Endodermal cell (in vitro differentiated cells): ENCODE measurements around the gene PALLD. TPM values are rescaled to one million over a fixed set of nuclear protein-coding genes. Genes with fewer than 3 reads are reported as not detected.

Experiments used
- DNase-seq: peaks from one replicate; pipeline ENCODE4 v3.0.0-alpha.2; 2017
- H3K27ac ChIP-seq: 2 replicates; pipeline ENCODE4 v1.5.1; 2013; ENCODE audit warnings: mild to moderate bottlenecking, low read depth, low read length, moderate library complexity
- H3K27me3 ChIP-seq: 2 replicates; pipeline ENCODE4 v1.6.1; 2013; ENCODE audit warnings: mild to moderate bottlenecking, low read length, moderate library complexity; ENCODE audit not compliant: insufficient read depth, control insufficient read depth, poor library complexity, severe bottlenecking
- H3K36me3 ChIP-seq: 2 replicates; pipeline ENCODE4 v1.7.0; 2013; ENCODE audit warnings: mild to moderate bottlenecking, low read length, moderate library complexity; ENCODE audit not compliant: control insufficient read depth, insufficient read depth
- H3K4me1 ChIP-seq: one replicate; pipeline ENCODE4 v1.7.0; 2013; ENCODE audit warnings: low read length; ENCODE audit not compliant: control insufficient read depth, insufficient read depth
- H3K4me3 ChIP-seq: 2 replicates; pipeline ENCODE4 v1.5.1; 2013; ENCODE audit warnings: mild to moderate bottlenecking, low read length, moderate library complexity
- H3K9ac ChIP-seq: 2 replicates; pipeline ENCODE4 v1.6.1; 2013; ENCODE audit warnings: mild to moderate bottlenecking, low read length, moderate library complexity; ENCODE audit not compliant: poor library complexity, severe bottlenecking; ENCODE audit errors: extremely low read depth
- H3K9me3 ChIP-seq: 2 replicates; pipeline ENCODE4 v1.6.1; 2013; ENCODE audit warnings: mild to moderate bottlenecking, low read length, moderate library complexity; ENCODE audit not compliant: control insufficient read depth
- H3K27ac Mint-ChIP-seq: 2 replicates; pipeline ENCODE4 v1.8.0; 2020; ENCODE audit warnings: mixed read lengths
- H3K27me3 Mint-ChIP-seq: 2 replicates; pipeline ENCODE4 v1.8.0; 2021; ENCODE audit warnings: mild to moderate bottlenecking, mixed read lengths; ENCODE audit not compliant: insufficient read depth
- H3K36me3 Mint-ChIP-seq: 2 replicates; pipeline ENCODE4 v1.8.0; 2020; ENCODE audit warnings: low read depth, mixed read lengths
- H3K4me1 Mint-ChIP-seq: 2 replicates; pipeline ENCODE4 v1.8.0; 2020; ENCODE audit warnings: mixed read lengths
- H3K4me3 Mint-ChIP-seq: 2 replicates; pipeline ENCODE4 v1.8.0; 2020; ENCODE audit warnings: mild to moderate bottlenecking, moderate library complexity, mixed read lengths
- H3K9me3 Mint-ChIP-seq: 2 replicates; pipeline ENCODE4 v1.8.0; 2020; ENCODE audit warnings: mild to moderate bottlenecking, mixed read lengths
- CTCF ChIP-seq: fragments of 200-600 bp; sonication (generic); conservative IDR thresholded peaks from 2 replicates; pipeline ENCODE4 v1.5.0; 2021; ENCODE audit warnings: antibody characterized with exemption, mild to moderate bottlenecking
- WGBS, 2 experiments: methylation state at CpG; one replicate each; pipeline versions ENCODE4 v1.1.5 to v1.1.7; 2013; ENCODE audit warnings: missing lambda C conversion rate in 2 of 2, mixed read lengths in 1 of 2; ENCODE audit not compliant: insufficient coverage in 1 of 2, insufficient read length in 1 of 2; 5-methylcytosine and 5-hydroxymethylcytosine counted together
- total RNA-seq, 2 donors: library from RNA; stranded (reverse); fragmentation: NEBNext Ultra II Directional in 1 of 2; extraction: Animal tissue kit (Norgen Biotek cat#: 25700) in 1 of 2; gene quantifications; 2 replicates in 1 of 2; 3 replicates in 1 of 2; pipeline ENCODE4 v1.2.1, GENCODE V29; 2021

Gene PALLD
- total RNA-seq, 2 donors from 2014 or later = 51.8 to 86.7 TPM

- H3K27me3 ChIP-seq = no peaks in the 10 kb centered on the region
- WGBS, 2 experiments = 100% methylated on average over 2 of the region's 2 CpGs; no CpG with 5 or more reads in 1 of the 2 experiments
- Mint-ChIP-seq H3K27ac (no peak overlapping the region), H3K27me3 (no peaks in the 10 kb centered on the region), H3K4me3 (no peak overlapping the region), H3K4me1 (peaks cover 4% of the 10 kb centered on the region), H3K36me3 (no peaks in the 10 kb centered on the region), H3K9me3 (peaks cover 1% of the 10 kb centered on the region)
- H3K36me3 ChIP-seq = no peaks in the 10 kb centered on the region
- no peak overlapping the region for H3K9ac ChIP-seq
- no peak overlapping the region for H3K4me3 ChIP-seq
- no peak overlapping the region for H3K27ac ChIP-seq
- H3K9me3 ChIP-seq = no peaks in the 10 kb centered on the region
- H3K4me1 ChIP-seq = no peaks in the 10 kb centered on the region
- TF ChIP-seq CTCF = no peak
- no peak for DNase-seq
These were observed 208.3 kb downstream of the PALLD start for GRCh38 chr4:168705121-168705520.

GRCh38 chr4:168707205-168707604 is 210.4 kb downstream of the PALLD start:
- DNase-seq = no peak
- Mint-ChIP-seq H3K36me3 (no peaks in the 10 kb centered on the region), H3K9me3 (peaks cover 1% of the 10 kb centered on the region), H3K4me1 (peaks cover 15% of the 10 kb centered on the region), H3K27ac (no peak overlapping the region), H3K27me3 (no peaks in the 10 kb centered on the region), H3K4me3 (no peak overlapping the region)
- H3K27me3 ChIP-seq = no peaks in the 10 kb centered on the region
- H3K4me1 ChIP-seq = no peaks in the 10 kb centered on the region
- H3K27ac ChIP-seq = no peak overlapping the region
- H3K9me3 ChIP-seq = no peaks in the 10 kb centered on the region
- WGBS, 2 experiments = 96% methylated on average over 4 of the region's 4 CpGs; no CpG with 5 or more reads in 1 of the 2 experiments
- H3K4me3 ChIP-seq = no peak overlapping the region
- H3K9ac ChIP-seq = no peak overlapping the region
- H3K36me3 ChIP-seq = peaks cover under 1% of the 10 kb centered on the region
- no peak for TF ChIP-seq CTCF

GRCh38 chr4:168708108-168708507 is 211.3 kb downstream of the PALLD start:
- H3K27me3 ChIP-seq = no peaks in the 10 kb centered on the region
- TF ChIP-seq CTCF = no peak
- H3K4me1 ChIP-seq = peaks cover 2% of the 10 kb centered on the region
- H3K4me1 Mint-ChIP-seq = peaks cover 17% of the 10 kb centered on the region
- no peak overlapping the region for H3K27ac ChIP-seq
- no peak overlapping the region for H3K4me3 Mint-ChIP-seq
- 98 to 100% methylated on average over 2 to 3 of the region's 4 CpGs for WGBS, 2 experiments
- H3K36me3 ChIP-seq = peaks cover 5% of the 10 kb centered on the region
- no peaks in the 10 kb centered on the region for H3K9me3 Mint-ChIP-seq
- H3K4me3 ChIP-seq = no peak overlapping the region
- H3K9me3 ChIP-seq = no peaks in the 10 kb centered on the region
- no peak for DNase-seq
- H3K27me3 Mint-ChIP-seq = no peaks in the 10 kb centered on the region
- H3K36me3 Mint-ChIP-seq = no peaks in the 10 kb centered on the region
- no peak overlapping the region for H3K9ac ChIP-seq
- no peak overlapping the region for H3K27ac Mint-ChIP-seq
